NCI-H187 (cell line): ENCODE measurements around the gene OR2T6.
"Not testable (repeated sequence)": the region's sequence is repeated elsewhere in the genome, so short reads cannot be mapped to it uniquely, and the experiment has no call there.

Experiments used
- DNase-seq, 2 experiments: peaks; one replicate each; lab custom pipeline; 2025; lab: John Stamatoyannopoulos, UW

The OR2T6 gene

DNA sequence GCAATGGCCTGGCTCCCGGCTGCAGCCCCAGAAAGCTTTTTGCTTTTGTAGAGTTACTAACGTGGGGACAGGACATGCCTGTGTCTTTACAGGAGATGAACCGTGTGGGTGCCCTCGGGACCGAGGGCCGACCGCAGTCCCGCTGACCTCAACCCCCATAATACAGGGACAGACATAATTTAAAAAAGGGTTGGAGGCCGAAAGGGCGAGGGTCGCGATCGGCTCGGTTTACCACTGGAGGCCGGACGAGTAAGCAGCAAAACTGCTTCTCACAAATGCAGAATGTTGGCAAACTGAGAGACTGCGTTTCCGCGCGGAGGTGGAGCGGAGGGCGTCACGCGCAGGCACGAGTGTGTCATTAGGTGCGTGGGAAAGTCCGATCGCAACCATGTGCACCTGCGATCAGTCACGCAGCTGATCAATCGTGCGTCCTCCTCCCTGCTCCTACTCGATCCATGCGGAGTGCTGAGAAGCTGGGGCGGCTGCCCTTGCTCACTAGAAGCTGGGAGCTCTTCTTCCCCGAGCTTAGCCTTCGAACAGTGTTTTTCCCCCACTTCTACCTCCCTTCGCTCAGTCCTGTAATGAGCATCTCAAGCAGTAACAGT lies 58.4 kb downstream of the OR2T6 start:
- DNase-seq = not testable (repeated sequence)

DNA sequence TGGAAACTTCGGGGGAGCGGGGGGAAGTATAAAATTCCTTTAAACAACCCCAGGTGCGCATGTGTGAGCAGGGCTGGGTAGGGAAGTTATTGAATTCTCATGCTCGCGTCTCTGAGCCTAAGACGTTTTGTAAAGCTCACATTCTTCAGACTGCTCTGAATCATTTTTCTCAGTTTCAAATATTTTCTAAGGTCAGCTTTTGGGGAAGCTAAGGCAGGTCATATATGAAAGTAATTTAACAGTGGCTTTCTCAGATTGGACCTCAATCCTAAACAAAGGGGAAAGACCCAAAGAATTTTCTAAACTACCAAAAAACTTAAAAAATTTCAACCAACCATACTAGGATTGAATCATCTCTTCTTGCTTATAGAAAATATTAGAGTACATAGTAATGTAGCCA lies 59.4 kb downstream of the OR2T6 start:
- not testable (repeated sequence) for DNase-seq

DNA sequence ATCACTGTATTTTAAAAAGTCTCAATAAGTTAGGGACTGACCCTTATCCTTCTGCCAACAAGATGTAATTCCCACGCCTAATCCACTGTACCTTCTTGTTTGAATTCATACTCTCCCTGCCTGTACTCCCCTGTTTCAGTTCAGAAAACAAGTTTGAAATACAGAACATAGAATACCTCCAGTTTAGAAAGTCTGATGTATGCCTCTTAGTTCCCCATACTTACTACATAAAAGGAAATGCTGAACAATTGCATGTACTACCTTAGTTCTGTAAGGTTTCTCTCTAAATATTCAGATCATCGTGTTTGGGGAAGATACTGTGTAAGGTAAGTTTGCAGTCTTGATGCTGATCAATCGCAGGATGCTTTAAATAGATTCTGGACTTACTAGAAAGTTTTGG lies 60.8 kb downstream of the OR2T6 start:
- not testable (repeated sequence) for DNase-seq

DNA sequence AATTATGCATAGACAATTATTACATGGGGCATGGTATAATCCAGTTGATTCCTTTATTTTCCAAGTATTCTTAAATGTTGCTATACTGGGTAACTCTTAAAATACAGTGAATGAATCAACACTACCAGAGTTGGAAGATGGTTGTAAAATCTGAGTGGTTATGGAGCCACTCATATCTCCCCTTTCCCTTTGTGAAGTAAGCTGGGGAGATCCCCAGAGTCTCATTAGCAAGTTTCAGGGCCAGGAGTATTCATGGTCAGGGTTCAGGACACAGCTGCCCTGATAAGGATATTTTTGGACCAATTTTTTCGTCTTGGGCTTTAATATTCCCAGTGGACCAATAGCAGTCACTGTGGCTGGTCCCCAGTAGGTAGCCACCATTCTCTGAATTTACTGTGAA lies 63.1 kb downstream of the OR2T6 start:
- not testable (repeated sequence) for DNase-seq

DNA sequence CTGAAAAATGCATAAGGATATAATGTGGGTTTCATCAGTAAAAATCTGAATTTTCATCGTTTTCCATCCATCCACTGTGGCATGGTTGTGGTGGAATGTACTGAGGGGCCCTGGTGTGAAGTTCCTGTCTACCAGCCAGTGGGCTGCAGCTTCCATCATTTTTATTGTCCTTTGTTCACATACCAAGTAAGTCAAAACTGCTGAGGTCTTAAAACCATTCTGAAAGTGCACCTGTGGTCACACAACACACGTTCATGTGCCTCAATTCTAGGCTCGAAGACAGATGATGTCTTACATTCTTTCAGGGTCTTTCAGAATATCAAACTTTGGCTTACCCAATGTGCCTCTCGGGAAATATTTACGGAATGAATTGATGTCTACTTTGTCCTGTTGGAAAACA lies 63.7 kb downstream of the OR2T6 start:
- DNase-seq = not testable (repeated sequence)
